Mesodermal cell (in vitro differentiated cells): Measurements from ENCODE around the gene TIRAP.
A peak's percentile ranks its signal among the peaks of the same experiment; 100 is the strongest.

Experiments used
- H3K27ac ChIP-seq: 2 replicates; pipeline ENCODE4 v1.7.0; 2013; ENCODE audit warnings: mild to moderate bottlenecking, low read depth, low read length, moderate library complexity; ENCODE audit not compliant: severe bottlenecking
- H3K36me3 ChIP-seq: 2 replicates; pipeline ENCODE4 v1.7.1; 2013; ENCODE audit warnings: mild to moderate bottlenecking, low read length, moderate library complexity; ENCODE audit not compliant: control insufficient read depth, insufficient read depth
- H3K4me1 ChIP-seq: one replicate; pipeline ENCODE4 v1.7.1; 2013; ENCODE audit warnings: mild to moderate bottlenecking, low read length; ENCODE audit not compliant: insufficient read depth, control insufficient read depth, poor library complexity, severe bottlenecking
- H3K4me3 ChIP-seq: 2 replicates; pipeline ENCODE4 v1.7.0; 2013; ENCODE audit warnings: low read length, control low read depth, mild to moderate bottlenecking; ENCODE audit not compliant: insufficient read depth, poor library complexity, severe bottlenecking; ENCODE audit errors: extremely low read depth
- H3K9me3 ChIP-seq: 2 replicates; pipeline ENCODE4 v1.7.1; 2013; ENCODE audit warnings: mild to moderate bottlenecking, low read length, moderate library complexity; ENCODE audit not compliant: control insufficient read depth
- WGBS, 2 experiments: methylation state at CpG; one replicate each; pipeline ENCODE4 v1.1.5; 2013; ENCODE audit warnings: missing lambda C conversion rate in 2 of 2; ENCODE audit not compliant: insufficient coverage in 2 of 2; 5-methylcytosine and 5-hydroxymethylcytosine counted together

TIRAP gene

DNA sequence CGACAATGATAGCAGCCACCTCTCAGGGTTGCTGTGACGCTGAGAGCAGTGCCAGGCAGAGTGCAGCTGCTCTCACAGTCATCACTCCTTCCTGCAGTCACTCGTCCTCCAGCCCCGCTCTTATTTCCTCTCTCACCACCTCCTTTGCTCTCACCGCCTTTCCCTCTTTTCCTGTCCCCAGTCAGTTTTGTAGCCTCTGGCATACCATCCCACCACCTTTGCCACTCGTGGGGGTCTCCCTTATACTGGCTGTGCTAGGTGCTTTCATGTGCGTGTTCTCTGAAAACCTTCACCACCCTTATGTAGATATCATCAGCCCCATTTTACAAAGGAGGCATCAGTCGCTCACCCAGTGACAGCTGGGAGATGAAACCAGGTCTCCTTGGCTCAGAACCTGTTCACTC, 53.2 kb downstream of the TIRAP start:
- peak overlapping the region; percentile 29 for H3K27ac ChIP-seq
- H3K36me3 ChIP-seq: peaks cover 10% of the 10 kb centered on the region
- H3K4me1 ChIP-seq: peaks cover 36% of the 10 kb centered on the region
- no peaks in the 10 kb centered on the region for H3K9me3 ChIP-seq
- H3K4me3 ChIP-seq: no peak overlapping the region
- WGBS, 2 experiments: 80 to 82% methylated on average over 5 to 7 of the region's 8 CpGs

DNA sequence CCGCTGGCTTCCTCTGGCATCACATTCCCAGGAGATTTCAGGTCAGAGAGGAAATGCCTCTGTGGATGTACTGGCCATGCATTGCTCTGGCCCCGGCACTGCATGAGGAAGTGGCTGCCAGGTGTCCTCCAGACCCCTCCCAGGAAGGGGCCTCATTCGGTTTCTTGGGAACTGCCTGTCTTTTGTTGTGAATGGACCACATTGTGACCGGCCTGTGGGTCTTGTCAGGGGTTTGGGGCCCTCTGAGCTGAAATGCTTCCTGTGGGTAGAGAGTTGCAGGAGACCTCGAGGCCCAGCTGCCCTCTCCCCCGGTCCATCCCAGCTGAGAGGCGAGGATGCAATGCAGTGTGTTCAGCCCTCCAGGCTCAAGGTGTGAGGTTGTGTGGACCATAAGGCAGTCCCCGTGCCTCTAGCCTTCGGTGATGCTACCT, 53.8 kb downstream of the TIRAP start:
- no peak overlapping the region for H3K4me3 ChIP-seq
- WGBS, 2 experiments: 77 to 88% methylated on average over 4 to 9 of the region's 9 CpGs
- H3K36me3 ChIP-seq: peaks cover 10% of the 10 kb centered on the region
- peak overlapping the region; percentile 45 for H3K27ac ChIP-seq
- peaks cover 42% of the 10 kb centered on the region for H3K4me1 ChIP-seq
- no peaks in the 10 kb centered on the region for H3K9me3 ChIP-seq

DNA sequence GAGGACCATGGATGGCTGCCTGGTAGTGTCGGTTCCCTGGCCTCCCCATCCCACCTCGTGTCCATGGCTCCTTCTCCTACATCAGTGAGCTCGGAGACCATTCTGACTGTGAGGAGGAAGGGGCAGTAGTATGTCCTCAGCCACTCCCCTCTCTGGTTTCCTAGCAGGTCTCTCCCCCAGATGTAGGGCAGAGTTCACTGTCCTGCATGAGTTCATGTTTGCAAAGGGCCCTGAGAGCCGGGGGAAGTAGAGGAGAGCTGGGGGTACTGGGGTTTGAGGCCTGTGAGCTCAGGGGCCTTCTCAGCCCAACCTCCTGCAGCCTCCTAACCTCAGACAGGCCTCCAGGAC, 54.2 kb downstream of the TIRAP start:
- 100% methylated on average over 4 of the region's 4 CpGs; no CpG with 5 or more reads in 1 of the 2 experiments for WGBS, 2 experiments
- H3K9me3 ChIP-seq: no peaks in the 10 kb centered on the region
- peaks cover 46% of the 10 kb centered on the region for H3K4me1 ChIP-seq
- peak overlapping the region; percentile 45 for H3K27ac ChIP-seq
- H3K36me3 ChIP-seq: peaks cover 10% of the 10 kb centered on the region
- H3K4me3 ChIP-seq: no peak overlapping the region

DNA sequence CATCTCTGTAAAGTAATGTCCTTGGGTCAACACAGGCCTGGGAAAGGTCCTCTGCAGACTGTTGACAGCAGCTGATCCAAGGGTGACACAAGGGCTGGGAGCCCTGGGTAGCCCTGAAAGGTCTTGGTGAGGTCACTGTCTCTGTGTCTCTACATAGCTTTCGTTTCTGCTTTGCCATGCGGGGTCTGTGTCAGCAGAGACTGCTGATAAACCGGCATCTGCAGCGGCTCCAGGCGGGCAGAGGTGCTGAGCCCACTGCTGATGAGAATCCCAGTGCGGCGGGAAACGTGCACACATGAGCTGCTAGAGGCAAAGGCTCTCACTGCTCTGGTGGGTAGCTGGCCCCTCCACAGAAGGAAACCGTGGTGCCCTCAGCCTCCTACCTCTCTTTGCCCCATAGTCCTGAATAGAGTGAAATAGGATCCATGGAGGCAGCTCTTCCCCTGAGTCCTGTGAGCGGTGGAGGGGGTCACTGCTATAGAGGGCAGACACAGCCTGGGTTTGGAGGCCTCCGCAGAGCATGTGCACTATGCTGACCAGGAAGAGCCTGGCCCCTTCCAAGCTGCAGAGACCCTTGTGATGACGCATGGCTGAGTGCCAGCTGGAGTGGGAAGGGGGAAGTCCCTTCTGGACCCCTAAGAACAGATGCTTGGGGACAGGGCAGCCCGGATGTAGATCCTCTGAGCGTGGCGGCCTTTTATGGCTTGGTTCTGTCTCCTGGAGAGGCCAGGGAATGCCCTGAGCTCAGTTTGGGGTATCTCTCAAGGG, 54.8 kb downstream of the TIRAP start:
- 95 to 97% methylated on average over 13 to 15 of the region's 15 CpGs for WGBS, 2 experiments
- H3K4me3 ChIP-seq: no peak overlapping the region
- peak overlapping the region; percentile 45 for H3K27ac ChIP-seq
- H3K9me3 ChIP-seq: no peaks in the 10 kb centered on the region
- H3K36me3 ChIP-seq: peaks cover 10% of the 10 kb centered on the region
- peaks cover 51% of the 10 kb centered on the region for H3K4me1 ChIP-seq

DNA sequence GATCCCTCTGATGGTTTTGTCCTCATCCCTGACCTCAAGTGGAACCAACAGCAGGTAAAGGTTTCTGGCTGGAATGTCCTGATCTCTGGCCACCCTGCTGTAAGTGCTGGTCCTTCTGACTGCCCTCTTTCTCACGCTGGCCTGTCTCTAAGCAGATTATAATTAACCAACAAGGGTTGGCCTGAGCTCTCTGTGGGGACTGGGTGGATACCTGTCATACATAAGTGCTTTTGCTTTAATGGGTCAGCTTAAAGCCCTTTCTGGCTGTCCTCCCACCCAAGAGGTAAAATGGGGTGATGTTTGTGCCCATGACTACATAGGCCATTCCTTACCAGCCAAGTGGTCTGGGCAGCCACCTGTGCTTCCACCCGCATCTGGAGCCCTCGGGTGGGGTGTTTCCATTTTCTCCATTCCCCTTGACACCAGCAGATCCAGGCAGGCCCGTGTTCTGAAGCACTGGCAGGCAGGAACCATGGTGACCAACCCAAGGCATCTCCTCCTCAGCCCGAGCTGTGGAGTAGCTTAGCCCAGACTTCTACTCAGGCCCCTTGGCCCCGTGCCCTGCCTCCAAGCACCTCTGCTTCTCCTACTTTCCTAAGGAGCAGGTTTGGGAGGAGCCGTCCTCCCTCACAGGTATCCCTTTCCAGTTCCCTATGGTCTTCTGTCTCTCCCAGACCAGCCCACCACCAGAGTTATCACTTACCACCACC, 55.6 kb downstream of the TIRAP start:
- Histone ChIP-seq H3K9me3 (no peaks in the 10 kb centered on the region), H3K27ac (no peak overlapping the region), H3K4me1 (peaks cover 56% of the 10 kb centered on the region), H3K36me3 (peaks cover 12% of the 10 kb centered on the region), H3K4me3 (no peak overlapping the region)
- 93 to 96% methylated on average over 6 to 7 of the region's 7 CpGs for WGBS, 2 experiments

DNA sequence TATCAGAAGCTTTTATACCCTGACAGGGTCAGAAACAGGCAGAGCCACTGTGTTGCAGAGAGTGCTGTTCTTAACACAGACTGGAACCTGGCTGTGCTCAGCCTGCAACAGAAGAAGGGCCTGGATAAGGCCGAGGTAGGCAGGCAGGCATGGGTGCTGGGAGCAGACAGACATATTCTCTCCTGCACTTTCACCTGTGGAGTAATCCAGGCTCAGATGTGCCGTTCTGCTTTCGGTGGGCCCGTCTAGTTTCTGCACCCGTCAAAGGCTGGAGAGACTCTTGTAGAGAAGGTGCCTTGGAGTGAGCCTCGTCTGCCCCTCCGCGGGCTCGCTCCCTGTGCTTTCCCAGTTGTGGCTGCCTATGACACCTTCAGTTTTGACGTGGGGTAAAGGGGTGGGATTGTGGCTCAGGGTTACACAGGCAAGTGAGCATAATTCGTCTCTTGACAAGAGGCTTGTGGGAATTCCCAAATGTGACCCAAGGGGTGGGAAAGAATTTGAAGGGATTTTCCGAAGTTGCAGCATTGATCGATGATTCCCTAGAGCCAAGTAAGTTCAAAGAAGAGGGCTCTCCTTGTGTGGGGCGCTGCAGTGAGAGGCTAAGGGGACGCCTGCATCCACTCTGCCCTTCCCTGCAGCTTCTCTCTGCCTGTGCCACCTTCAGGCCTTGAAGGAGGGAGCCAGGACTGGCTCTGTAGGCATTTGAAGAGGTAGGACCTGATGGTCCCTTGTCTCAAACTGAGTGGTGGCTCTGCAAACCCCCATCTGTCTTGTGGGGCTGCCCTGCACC, 56.4 kb downstream of the TIRAP start:
- 93 to 96% methylated on average over 14 of the region's 15 CpGs for WGBS, 2 experiments
- Histone ChIP-seq H3K9me3 (no peaks in the 10 kb centered on the region), H3K4me1 (peaks cover 56% of the 10 kb centered on the region), H3K4me3 (no peak overlapping the region), H3K36me3 (peaks cover 14% of the 10 kb centered on the region), H3K27ac (no peak overlapping the region)

DNA sequence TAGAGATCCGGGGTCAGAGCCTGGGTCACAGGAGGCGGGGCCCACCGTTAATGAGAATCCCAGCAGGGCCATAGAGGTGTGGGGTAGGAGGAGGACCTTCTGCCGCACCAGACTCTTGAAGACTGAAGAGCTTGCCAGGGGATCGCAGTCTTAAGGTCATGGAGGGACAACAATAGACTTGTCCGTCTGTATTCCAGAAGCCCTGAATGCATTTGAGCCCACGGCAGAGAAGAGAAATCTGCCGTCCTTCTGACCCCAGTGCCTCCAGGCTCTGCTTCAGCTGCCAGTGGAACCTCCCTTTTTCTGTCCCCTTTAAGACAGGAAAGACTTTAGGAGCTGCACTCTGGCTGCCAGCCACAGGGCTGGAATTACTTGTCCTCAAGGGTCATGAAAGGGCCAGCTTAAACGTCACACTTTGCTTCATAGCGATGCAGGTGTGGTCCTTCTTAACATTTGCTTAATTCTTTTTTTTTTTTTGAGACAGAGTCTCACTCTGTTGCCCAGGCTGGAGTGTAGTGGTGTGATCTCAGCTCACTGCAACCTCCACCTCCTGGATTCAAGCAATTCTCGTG, 57.1 kb downstream of the TIRAP start:
- H3K36me3 ChIP-seq: peaks cover 19% of the 10 kb centered on the region
- no peak overlapping the region for H3K4me3 ChIP-seq
- no peaks in the 10 kb centered on the region for H3K9me3 ChIP-seq
- no peak overlapping the region for H3K27ac ChIP-seq
- peaks cover 54% of the 10 kb centered on the region for H3K4me1 ChIP-seq
- 78 to 83% methylated on average over 11 of the region's 11 CpGs for WGBS, 2 experiments

DNA sequence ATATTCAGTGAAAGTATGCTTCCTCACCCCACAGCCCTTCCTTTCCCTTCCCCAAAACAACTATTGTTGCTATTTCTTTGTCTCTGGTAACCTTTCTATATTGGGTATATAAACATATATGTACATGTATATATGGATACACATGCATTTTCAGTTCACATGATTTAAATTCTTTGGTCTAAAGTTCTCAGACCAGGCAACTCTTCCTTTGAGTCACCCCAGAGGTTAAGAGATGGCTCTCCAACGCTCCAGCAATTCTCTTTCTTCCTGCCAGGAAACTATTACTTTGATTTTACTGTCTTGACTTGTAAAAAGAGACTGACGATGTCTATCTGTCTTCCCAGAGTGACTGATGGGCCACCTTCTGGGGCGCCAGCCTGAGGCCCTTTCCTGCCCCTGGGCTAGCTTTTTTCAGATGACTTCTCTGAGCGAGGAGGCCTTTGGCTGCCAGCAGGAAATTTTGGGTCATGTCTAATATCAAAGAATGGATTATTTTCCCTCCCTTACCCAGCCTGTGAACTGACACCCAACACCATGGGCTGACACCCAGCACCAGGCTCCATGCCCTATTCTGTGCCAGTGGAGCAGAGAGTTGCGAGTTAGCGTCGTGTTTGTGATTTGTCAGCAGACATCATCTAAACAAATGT, 58.2 kb downstream of the TIRAP start:
- Histone ChIP-seq H3K27ac (peak overlapping the region; percentile 51), H3K36me3 (peaks cover 22% of the 10 kb centered on the region), H3K4me1 (peaks cover 52% of the 10 kb centered on the region), H3K4me3 (no peak overlapping the region), H3K9me3 (no peaks in the 10 kb centered on the region)
- WGBS, 2 experiments: 86 to 93% methylated on average over 3 to 7 of the region's 7 CpGs

DNA sequence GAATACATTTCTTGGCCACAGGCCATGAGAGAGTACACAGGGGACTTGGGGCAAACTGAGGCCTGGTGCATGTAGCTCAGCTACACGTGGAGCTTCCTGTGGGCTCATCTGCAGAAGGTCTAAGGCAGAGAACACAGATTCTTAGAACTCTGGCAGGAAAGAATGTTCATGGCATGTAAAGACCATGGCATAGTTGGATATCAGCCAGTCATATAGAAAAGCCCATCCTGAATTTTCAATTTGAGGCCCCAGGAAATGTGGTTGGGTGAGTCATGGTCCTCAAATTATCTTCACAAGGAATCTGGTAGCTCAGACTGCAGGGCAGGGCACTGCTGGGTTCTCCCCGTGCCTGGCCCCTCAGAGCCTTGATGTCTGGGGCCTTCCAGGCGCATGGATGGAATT, 58.9 kb downstream of the TIRAP start:
- peaks cover 52% of the 10 kb centered on the region for H3K4me1 ChIP-seq
- H3K27ac ChIP-seq: peak overlapping the region; percentile 80
- H3K4me3 ChIP-seq: no peak overlapping the region
- peaks cover 22% of the 10 kb centered on the region for H3K36me3 ChIP-seq
- H3K9me3 ChIP-seq: no peaks in the 10 kb centered on the region
- 85 to 92% methylated on average over 2 to 3 of the region's 3 CpGs for WGBS, 2 experiments

DNA sequence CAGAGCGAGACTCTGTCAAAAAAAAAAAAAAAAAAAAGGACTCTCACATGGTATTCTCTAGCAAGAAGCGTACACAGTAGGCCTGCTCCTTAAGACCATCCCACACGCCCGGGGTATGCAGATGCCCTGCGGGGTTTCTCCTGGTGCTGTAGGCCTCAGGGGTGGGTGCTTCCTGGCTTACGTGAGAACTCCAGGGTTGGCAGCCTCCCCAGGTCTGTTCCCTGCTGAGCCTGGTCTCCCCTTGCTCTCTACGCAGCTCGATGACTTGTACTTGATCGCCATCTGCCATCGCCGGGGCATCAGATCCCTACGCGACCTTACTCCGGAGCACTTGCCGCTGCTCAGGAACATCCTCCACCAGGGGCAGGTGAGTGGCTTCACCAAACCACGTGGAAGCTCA, 60.2 kb downstream of the TIRAP start:
- Histone ChIP-seq H3K4me1 (peaks cover 43% of the 10 kb centered on the region), H3K36me3 (peaks cover 24% of the 10 kb centered on the region), H3K4me3 (no peak overlapping the region), H3K9me3 (no peaks in the 10 kb centered on the region), H3K27ac (no peak overlapping the region)
- WGBS, 2 experiments: 92 to 95% methylated on average over 14 to 15 of the region's 16 CpGs
